ENCODE results near the gene TENM4.
"Not testable (repeated sequence)": the region's sequence is repeated elsewhere in the genome, so short reads cannot be mapped to it uniquely, and the experiment has no call there.

TENM4 gene

GRCh38 chr11:78832226-78832947 is 608.4 kb downstream of the TENM4 start:
- Mint-ChIP-seq H3K4me1 (peaks cover 78% of the 10 kb centered on the region), H3K9me3 (no peaks in the 10 kb centered on the region), H3K27ac (peak overlapping the region; percentile 83), H3K27me3 (ENCODE audit: low read depth, poor library complexity) (no peaks in the 10 kb centered on the region), H3K36me3 (ENCODE audit: low read depth) (peaks cover 58% of the 10 kb centered on the region), H3K4me3 (no peak overlapping the region)
- no peak for DNase-seq
- TF ChIP-seq, protein P1, sequence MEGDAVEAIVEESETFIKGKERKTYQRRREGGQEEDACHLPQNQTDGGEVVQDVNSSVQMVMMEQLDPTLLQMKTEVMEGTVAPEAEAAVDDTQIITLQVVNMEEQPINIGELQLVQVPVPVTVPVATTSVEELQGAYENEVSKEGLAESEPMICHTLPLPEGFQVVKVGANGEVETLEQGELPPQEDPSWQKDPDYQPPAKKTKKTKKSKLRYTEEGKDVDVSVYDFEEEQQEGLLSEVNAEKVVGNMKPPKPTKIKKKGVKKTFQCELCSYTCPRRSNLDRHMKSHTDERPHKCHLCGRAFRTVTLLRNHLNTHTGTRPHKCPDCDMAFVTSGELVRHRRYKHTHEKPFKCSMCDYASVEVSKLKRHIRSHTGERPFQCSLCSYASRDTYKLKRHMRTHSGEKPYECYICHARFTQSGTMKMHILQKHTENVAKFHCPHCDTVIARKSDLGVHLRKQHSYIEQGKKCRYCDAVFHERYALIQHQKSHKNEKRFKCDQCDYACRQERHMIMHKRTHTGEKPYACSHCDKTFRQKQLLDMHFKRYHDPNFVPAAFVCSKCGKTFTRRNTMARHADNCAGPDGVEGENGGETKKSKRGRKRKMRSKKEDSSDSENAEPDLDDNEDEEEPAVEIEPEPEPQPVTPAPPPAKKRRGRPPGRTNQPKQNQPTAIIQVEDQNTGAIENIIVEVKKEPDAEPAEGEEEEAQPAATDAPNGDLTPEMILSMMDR (IDR thresholded peaks at IDR 0.05) = no peak

- Mint-ChIP-seq H3K4me3 (no peak overlapping the region), H3K4me1 (peaks cover 78% of the 10 kb centered on the region), H3K9me3 (no peaks in the 10 kb centered on the region), H3K27me3 (ENCODE audit: low read depth, poor library complexity) (no peaks in the 10 kb centered on the region), H3K27ac (peak overlapping the region; percentile 83), H3K36me3 (ENCODE audit: low read depth) (peaks cover 51% of the 10 kb centered on the region)
- DNase-seq = no peak
- TF ChIP-seq, protein P1 (IDR thresholded peaks at IDR 0.05) = no peak
These were observed 609.3 kb downstream of the TENM4 start for GRCh38 chr11:78831571-78831970.

GRCh38 chr11:78830277-78830819 is 610.5 kb downstream of the TENM4 start:
- H3K27me3 Mint-ChIP-seq (ENCODE audit: low read depth, poor library complexity) = no peaks in the 10 kb centered on the region
- peaks cover 49% of the 10 kb centered on the region for H3K36me3 Mint-ChIP-seq (ENCODE audit: low read depth)
- peak; percentile 15 for DNase-seq
- peaks cover 77% of the 10 kb centered on the region for H3K4me1 Mint-ChIP-seq
- H3K4me3 Mint-ChIP-seq = no peak overlapping the region
- TF ChIP-seq, protein P1 (IDR thresholded peaks at IDR 0.05) = no peak
- no peaks in the 10 kb centered on the region for H3K9me3 Mint-ChIP-seq
- H3K27ac Mint-ChIP-seq = peak overlapping the region; percentile 76

- H3K27me3 Mint-ChIP-seq (ENCODE audit: low read depth, poor library complexity) = no peaks in the 10 kb centered on the region
- TF ChIP-seq, protein P1 (IDR thresholded peaks at IDR 0.05) = no peak
- H3K9me3 Mint-ChIP-seq = no peaks in the 10 kb centered on the region
- H3K4me3 Mint-ChIP-seq = no peak overlapping the region
- H3K4me1 Mint-ChIP-seq = peaks cover 66% of the 10 kb centered on the region
- H3K27ac Mint-ChIP-seq = peak overlapping the region; percentile 88
- peaks cover 50% of the 10 kb centered on the region for H3K36me3 Mint-ChIP-seq (ENCODE audit: low read depth)
- DNase-seq = no peak
These were observed 611.7 kb downstream of the TENM4 start for GRCh38 chr11:78829146-78829545.

- no peak overlapping the region for H3K4me3 Mint-ChIP-seq
- H3K9me3 Mint-ChIP-seq = no peaks in the 10 kb centered on the region
- peaks cover 61% of the 10 kb centered on the region for H3K4me1 Mint-ChIP-seq
- H3K27ac Mint-ChIP-seq = peak overlapping the region; percentile 88
- TF ChIP-seq, protein P1 (IDR thresholded peaks at IDR 0.05) = no peak
- no peak for DNase-seq
- no peaks in the 10 kb centered on the region for H3K27me3 Mint-ChIP-seq (ENCODE audit: low read depth, poor library complexity)
- H3K36me3 Mint-ChIP-seq (ENCODE audit: low read depth) = peaks cover 52% of the 10 kb centered on the region
These were observed 612.2 kb downstream of the TENM4 start for GRCh38 chr11:78828676-78829075.

DNA sequence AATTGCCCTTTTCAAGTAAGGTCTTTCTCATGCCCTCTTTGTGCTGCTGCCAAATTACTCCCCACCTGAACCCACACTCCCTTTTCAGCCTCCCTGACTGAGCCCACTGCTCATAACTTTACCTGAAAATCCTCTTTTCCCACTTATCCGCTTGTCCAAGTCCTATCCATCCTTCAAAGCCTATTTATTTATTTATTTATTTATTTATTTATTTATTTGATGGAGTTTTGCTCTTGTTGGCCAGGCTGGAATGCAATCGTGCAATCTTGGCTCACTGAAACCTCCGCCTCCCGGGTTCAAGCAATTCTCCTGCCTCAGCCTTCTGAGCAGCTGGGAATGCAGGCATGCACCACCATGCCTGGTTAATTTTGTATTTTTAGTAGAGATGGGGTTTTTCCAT is 613.5 kb downstream of the TENM4 start:
- H3K4me1 Mint-ChIP-seq = peaks cover 49% of the 10 kb centered on the region
- not testable (repeated sequence) for H3K9me3 Mint-ChIP-seq; DNase-seq; H3K4me3 Mint-ChIP-seq; H3K27me3 Mint-ChIP-seq (ENCODE audit: low read depth, poor library complexity)
- peaks cover 58% of the 10 kb centered on the region for H3K36me3 Mint-ChIP-seq (ENCODE audit: low read depth)
- H3K27ac Mint-ChIP-seq = peak overlapping the region; percentile 27

Data from nephron progenitor cell (in vitro differentiated cells).